Cardiac septum (tissue), 1 donor: ENCODE measurements around the gene CYP19A1. TPM values are rescaled to one million over a fixed set of nuclear protein-coding genes. Genes with fewer than 3 reads are reported as not detected.

Source experiments
- DNase-seq: peaks from one replicate; pipeline ENCODE4 v3.0.0-alpha.2; 2020; ENCODE audit warnings: low spot score
- intact Hi-C: fragments of 100-400 bp; cut with DNase I; formaldehyde crosslinking; loops from one replicate; pipeline ENCODE4 v1.14.0; 2022
- total RNA-seq: library from RNA; stranded (reverse); fragmentation: NEBNext Ultra II Directional; extraction: Animal tissue kit (Norgen Biotek cat#: 25700); gene quantifications from one replicate; pipeline ENCODE4 v1.2.1, GENCODE V29; 2021
- donor health status: DM: no; HTN: no; CAD: no.

CYP19A1 gene
- total RNA-seq, 1 donor from 2014 or later = 0.40 TPM

DNA sequence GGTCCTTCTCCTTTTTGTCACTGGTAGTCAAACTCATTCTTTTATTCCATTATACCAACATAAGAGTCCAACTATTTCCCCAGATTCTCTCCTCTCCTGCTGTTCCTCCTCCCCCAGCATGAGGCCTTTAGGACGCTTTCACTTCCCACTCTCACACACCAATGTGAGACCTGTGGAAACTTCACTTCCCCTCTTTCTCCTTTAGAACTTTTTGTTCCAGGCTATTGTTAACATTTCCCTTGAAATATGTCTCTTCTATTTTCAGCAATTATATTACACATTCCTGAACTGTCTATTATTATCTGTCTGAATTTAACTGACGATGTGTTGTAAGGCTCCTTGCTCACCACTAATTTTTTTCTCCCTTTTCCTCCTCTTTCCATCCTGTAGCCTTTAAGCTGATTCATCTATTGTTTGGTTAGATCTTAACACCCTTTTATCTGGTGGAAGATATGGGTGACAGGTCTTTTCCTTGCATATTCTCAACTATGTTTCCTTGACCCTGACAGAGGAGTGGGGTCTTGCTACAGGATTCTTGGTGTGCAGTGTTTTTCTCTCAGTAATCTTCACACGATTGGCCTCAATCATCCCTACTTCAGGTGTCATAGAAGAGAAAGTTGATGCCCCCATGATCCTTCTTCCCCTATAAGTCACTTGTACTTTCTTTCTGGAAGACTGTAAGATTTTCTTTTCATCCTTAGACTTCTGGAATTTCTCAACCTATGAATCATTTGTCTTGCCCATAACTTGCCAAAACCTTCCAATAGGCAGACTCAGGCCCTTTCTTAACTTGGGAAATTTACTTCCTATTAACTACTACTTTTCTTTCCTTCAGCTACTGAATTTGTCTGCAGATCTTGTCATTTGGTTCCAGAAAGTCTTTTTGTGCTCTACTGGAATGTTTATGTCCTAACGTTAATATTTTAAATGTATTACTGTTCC is 5.9 kb downstream of the CYP19A1 start:
- no peak for DNase-seq
- intact Hi-C loops = no loop called here

DNA sequence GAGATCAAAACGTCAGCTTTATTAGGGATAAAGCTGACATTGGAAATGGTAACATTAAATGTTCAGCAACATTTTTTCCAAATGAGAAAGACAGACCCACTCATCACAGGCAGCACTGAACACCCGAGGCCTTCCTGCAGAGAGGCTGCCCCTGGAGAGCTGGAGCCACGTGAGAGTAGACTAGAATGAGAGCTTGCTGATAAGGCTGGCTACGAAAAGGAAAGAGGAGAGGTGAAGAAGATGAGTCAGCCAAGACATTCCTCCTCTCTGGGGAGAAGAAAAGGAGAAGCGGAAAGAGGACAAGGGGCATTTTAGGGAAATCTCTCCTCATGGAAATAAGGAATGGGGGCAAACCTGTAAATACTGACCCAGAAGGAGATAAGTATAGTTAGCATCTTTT is 7.3 kb downstream of the CYP19A1 start:
- intact Hi-C loops = no loop called here
- DNase-seq = no peak

DNA sequence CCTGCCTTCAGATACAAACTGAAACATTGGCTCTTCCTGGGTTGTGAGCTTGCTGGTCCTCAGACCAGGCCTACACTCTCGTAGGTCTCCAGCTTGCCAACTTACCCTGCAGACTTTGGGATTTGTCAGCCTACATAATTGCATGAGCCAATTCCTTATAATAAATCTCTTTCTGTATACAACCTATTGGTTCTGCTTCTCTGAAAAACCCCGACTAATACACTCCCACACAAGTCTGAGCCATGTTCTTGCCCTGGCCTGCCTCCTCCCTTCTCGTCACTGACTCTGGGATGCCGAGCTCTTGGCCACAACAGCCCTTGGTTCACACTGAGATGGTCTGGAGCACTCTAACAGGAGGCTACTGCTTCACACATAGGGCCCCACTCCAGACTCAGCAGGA is 9.5 kb downstream of the CYP19A1 start:
- intact Hi-C loops = no loop called here
- no peak for DNase-seq

DNA sequence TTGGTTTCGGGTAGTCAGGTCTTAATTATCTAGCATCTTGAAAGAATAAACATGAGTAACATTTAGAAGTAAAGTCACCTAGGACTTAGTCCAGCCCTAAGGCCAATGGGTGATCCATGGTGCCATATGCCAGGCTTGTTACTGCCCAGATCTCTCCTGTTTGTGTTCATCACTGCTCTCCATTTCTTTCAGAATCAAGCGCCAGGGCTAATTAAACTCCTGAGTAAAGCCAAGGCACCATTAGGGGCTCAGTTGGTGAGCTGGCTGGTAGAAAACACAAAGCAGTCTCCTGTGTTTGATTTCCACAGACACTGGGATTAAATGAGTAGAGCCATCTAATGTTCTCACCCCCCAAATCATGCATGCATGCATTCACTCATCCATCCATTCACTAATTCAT is 11.3 kb downstream of the CYP19A1 start:
- DNase-seq = no peak
- intact Hi-C loops = no loop called here

DNA sequence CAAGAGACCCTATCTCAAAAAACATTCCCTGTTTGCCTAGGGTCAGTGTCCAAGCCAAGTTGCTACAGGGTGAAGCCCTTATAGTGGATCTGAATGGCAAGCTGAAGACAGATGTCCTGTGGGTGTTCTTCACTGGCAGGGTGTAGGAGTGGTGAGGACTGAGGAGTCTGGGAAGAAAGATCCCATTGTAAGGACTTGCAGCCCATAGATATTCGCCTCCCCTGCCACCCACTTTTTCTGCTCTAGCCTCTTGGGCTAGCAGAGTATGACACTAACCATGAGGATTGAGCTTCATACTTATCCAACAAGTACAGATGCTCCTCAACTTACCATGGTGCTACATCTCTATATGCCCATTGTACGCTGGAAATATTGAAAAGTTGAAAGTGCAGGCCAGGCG is 13.2 kb downstream of the CYP19A1 start:
- DNase-seq = no peak
- intact Hi-C loops = no loop called here

DNA sequence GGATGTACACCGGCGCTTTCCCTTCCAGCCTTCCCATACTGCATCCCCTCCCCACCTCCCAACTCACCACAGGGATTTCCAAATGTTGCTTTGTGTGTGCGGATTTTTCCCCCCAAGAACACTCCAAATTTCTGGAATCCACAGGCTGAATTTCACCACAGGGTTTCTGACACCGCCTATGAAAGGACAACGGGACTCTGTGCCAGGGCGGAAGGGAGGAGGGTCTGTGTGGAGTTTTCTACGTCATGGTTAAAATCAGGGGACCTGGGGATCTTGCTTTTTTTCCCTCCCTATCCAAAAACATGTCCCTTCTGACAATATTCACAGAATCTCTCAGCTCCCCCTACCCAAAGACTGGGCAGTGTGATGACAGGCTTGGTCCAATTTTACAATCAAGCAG is 14.6 kb downstream of the CYP19A1 start:
- intact Hi-C loops = loop anchor here (5.0 kb wide), 1 partner anchor 49 kb away; no protein-coding TSS in a partner anchor
- DNase-seq = no peak

DNA sequence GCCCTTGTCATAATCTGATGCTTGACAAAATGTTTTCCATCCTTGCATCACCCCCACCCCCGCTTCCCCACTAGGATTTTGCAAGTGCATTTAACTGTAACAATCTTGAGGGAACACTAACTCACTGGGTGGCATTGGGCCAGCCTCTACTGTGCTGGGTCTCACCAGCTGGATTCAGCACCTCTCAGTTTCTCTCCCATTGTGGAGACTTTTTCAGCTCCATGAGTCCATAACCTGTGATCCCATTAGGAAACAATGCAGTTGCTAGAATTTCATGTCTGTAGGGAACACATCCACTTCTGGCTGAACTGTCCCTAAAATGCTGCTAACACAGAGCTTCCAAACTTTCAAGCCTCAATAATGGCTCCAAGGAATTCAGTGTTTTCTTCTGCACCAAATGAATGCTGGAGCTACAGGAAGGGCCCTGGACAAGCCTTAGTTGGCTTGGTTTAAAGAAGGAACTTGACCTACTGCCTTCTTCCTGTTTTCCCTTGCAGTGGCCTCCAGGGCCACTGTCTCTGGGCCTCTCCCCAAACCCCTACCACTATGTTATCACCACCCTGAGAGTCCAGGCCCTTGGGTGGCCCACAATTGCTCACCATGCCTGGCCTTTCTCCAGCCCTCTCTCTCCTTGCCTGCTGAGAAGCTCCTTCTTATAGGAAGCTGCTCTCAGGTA is 15.6 kb downstream of the CYP19A1 start:
- DNase-seq = no peak
- intact Hi-C loops = loop anchor here (5.0 kb wide), 1 partner anchor 50 kb away; no protein-coding TSS in a partner anchor

DNA sequence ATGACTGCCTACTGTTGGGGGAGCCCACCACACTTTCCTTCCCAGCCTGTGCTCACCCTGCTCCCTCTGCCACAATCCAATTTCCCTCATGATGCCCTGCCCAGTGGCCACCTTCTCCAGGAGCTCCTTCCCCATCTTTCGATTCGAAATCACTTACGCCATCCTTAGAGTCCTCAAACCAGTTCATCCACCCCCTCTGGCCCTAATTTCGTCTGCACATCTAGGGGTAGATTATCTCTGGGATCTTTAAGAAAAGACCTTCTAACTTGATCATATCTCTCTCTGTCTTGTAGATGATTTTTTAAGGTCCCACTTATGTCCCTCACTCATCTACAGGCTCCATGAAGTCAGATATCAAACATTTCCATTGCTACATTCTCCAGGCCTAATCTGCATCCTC is 17.1 kb downstream of the CYP19A1 start:
- no peak for DNase-seq
- intact Hi-C loops = loop anchor here (5.0 kb wide), 1 partner anchor 51 kb away; no protein-coding TSS in a partner anchor

DNA sequence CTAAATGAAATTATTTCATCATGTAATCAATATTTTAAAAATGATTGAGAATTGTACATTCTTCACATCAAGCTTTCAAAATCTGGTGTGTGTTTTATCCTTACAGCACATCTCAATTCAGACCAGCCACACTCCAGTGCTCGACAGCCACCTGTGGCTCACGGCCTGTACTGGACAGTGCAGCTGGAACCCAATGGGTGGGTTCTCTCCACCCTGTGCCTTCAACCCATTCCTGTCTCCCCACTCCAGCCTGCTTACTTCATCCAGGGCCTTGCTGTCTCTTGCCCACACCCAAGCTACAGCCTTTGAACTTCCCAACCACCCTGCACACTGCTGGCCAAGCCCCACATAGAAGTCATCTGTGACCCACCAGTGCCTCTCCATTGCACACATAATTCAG is 17.6 kb downstream of the CYP19A1 start:
- DNase-seq = no peak
- intact Hi-C loops = loop anchor here (5.0 kb wide), 1 partner anchor 51 kb away; no protein-coding TSS in a partner anchor

DNA sequence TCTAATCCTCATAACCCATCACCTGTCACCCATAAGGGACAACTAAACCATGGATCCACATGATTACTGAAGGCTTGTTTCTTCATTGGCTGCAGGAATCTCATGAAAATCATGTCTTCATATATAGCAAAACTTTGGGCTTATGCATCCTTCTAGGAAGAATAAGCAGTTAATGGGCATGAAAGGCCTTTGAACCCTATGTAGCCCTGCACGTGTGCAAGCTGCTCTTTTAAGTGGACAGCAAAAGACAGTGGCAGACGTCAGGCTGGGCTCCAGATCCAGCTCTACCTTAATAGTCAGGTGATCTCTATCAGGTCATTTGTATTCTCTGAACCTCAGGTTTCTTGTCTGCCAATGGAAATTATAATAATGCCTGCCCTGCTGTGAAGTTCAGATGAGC is 18.9 kb downstream of the CYP19A1 start:
- no peak for DNase-seq
- intact Hi-C loops = no loop called here

DNA sequence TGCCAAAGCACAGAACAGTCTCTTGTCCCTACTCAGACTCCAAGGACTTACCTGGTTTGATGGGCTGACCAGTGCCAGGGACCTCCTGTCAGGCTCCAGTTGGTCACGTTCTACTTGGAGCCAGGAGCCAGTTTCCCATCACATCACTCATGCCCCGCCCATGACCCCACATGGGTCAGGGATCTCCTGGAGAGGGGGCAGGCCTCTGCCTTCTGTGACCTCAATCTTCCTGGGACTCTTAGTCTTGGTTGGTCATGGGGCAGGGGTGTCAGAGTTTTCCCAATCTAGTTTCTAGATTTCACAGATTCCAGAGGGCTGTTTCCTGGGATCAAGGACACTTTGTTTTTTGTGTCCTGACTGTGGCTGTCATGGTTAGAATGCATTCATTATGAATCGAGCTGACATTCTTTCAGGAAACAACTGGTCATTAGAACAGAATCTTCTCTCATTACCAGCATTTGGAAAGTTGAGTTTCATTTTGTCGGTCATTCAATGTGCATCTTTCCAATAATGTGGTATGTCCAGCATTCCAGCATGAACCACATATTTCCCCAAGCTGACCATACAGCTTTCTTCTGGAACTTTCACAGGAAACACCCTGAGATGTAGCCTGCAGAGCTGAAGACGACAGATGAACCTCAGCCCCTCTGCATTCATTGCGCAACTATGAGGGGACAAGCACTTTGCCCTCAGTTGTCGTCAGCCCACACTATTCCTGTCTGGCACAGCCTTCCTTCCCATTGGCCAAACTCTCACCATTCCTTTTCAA is 19.8 kb downstream of the CYP19A1 start:
- intact Hi-C loops = no loop called here
- DNase-seq = no peak

DNA sequence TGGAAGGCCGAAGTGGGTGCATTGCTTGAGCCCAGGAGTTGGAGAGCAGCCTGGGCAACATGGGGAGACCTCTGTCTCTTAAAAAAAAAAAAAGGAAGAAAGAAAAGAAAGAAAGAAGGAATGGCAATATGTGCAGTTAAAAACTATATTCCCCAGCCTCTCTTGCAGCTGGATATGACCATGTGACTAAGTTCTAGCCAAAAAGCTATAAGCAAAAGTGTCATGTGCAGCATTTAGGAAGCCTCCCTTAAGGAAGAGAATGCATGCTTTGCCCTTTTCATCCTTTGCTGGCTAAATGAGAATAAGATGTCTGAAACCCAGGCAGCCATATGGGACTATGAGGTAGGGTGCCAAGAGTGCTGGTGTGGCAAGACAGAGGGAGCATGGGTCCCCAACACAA is 21.8 kb downstream of the CYP19A1 start:
- intact Hi-C loops = no loop called here
- no peak for DNase-seq

DNA sequence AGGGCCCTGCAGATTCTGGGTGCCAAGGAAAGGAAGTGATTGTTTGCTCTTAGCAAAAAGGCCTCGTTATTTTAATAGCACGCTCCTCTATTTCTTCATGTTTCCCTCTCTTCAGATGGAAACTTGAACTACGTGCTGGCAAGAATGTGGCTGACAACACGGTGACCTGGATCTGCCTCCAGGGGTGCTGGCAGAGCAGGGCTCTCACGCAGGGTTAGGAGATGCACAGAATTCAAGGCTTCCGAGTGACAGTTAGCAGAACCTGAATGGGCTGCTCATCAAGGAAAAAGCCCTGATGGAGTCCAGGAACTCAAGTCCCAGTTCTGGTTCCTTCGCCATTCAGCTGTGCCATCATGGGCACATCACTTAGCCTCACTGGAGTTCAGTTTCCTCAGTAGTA is 22.7 kb downstream of the CYP19A1 start:
- intact Hi-C loops = no loop called here
- no peak for DNase-seq

DNA sequence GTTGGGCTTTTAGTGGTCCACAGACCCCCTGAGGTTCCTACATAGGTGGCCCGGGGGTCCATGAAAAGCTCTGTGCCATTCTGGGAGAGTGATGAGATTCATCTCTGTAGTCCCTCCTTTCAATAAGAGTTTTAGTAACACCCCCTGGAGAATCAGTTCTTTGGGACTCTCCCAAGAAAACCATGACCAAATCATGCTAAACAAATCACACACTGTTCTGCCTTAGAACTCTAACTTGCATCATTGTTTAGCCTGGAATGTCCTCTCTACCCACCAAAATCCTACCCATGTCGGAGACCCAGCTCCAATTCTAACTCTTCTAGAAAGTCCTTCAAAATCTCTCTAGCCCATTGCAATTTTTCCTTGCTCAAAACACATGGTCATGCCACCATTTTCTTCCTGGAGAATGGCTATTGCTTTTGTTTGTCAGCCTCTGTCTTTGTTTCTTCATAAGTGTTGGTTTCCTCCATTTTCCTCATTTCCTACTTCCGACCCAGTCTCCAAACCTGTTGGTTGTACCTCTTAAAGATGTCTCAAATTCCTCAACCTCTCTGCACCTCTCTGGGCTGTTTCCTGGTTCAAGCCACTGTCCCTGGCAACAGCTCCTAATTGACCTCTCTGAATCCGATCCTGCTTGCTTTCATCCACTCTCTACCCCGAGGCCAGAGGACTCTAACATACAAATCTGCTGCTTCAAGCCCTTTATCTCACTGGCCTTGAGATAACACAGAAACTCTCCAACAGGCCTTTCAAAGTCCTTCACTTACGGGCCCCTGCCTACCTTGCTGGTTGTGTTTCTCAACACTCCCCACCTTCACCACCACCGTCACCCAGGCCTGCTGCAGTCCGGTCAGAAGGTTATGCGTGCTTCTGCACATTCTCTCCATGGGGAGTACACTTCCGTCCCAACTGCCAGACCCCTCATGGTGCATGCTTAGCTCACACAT is 23.7 kb downstream of the CYP19A1 start:
- intact Hi-C loops = no loop called here
- no peak for DNase-seq

DNA sequence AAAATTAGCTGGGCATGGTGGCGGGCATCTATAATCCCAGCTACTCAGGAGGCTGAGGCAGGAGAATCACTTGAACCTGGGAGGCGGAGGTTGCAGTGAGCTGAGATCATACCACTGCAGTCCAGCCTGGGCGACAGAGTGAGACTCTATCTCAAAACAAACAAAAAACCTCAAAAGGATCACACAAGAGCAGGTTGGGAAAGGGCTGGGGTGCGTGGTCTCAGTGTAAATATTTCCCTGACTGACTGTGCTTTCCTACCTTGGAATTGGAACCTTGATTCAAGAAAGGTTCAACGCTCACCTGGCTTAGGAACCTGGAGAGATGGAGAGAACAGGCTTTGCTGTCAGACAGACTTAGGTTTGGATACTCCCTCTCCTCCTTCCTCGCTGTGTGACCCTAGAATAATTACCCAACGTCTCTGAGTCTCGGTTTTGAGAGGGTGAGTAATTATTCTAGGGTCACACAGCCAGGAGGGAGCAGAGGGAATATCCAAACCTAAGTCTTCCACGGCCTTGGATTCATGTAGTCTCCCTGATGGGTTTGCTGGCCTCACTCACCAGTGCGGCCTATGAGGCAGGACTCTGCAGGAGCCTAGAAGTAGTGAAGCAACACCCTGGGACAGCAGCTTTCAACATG is 24.6 kb downstream of the CYP19A1 start:
- intact Hi-C loops = no loop called here
- DNase-seq = no peak

DNA sequence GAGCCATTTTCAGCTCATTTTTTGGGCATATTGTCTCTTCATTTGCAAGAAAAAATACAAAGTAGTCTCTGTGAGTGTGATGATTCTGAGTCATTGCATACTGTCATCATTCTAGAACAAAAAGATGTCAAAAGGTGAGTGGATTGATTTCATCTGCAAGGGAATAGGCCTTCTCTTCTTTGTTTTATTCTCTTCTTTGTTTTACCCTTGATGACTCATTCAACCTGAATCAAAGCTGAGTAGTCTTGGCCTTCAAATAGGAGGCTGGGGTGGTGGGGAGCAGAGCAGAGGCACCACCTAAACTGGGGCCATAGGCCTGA is 25.4 kb downstream of the CYP19A1 start:
- intact Hi-C loops = no loop called here
- DNase-seq = no peak

DNA sequence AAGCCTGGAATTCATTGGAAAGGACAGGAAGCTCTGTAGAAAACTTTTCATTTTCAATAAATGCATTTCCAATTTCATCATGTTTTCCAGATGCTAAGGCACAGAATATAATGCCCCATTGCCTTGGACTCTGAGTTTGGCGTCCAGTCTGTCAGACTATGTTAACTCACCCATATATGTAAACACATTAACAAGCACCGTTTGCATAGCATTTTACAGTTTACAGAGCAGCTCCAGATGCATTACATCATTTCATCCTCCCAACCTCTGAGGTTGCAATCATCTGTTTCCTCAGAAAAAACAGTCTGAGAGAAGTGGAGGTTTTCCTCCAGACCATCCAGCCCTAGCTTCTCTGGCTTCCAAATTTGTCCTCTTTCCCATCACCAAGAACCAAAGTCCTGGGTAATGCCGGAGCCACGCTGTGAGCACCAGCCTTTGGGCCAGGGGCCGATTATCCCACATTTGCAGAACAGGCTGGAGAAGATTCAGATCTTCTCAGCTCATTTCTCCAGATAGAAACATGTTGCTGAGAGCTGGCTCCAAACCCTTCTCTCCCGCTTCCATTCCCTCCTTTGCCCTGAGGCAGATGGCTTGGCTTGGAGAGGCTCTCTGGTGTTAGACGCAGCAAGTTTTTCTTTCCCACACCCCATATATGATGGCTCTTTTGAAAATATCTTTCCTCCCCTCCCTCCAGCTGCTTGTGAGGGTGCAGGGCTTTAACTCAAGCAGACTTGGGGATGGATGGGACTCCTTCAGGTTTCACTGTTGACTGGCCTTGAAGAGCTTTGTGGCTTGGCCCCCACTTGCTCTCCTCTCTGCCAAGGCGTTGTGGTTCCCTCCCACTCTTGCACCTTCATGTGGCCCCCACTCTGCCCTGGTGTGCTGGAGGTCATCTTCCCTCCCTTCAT is 26.0 kb downstream of the CYP19A1 start:
- intact Hi-C loops = no loop called here
- DNase-seq = no peak

DNA sequence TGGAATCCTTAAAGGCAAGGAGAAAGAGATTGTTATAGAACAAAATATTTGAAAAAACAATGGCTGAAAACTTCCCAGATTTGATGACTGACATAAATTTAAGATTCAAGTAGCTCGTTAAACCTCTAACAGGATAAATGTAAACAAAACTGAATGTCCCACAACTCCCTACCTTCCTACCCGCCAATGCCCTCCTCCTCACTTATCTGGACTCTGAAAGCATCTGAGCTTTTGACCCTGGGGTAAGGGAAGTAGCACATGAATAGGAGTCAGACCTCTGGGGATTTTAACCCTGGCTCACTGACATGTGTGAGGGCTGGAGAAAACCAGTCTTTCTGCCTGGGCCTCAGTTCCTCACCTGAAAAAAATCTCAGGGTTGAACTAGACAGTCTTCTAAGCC is 26.9 kb downstream of the CYP19A1 start:
- intact Hi-C loops = no loop called here
- DNase-seq = no peak
